ENCODE measurements around the gene ABCF2. TPM values are rescaled to one million over a fixed set of nuclear protein-coding genes. Genes with fewer than 3 reads are reported as not detected.

Gene ABCF2
- total RNA-seq, 1 donor from 2014 or later, result 35.8 TPM

GRCh38 chr7:151228024-151228866 lies 1.2 kb upstream of the ABCF2 start:
- no peak for DNase-seq (ENCODE audit: low spot score)
- peak overlapping the region; percentile 98 for H3K27ac Mint-ChIP-seq (ENCODE audit: unreplicated experiment)
- H3K4me1 Mint-ChIP-seq (ENCODE audit: low read depth), result peaks cover 47% of the 10 kb centered on the region
- H3K4me3 Mint-ChIP-seq (ENCODE audit: unreplicated experiment), result peak overlapping the region; percentile 100
- no peaks in the 10 kb centered on the region for H3K27me3 Mint-ChIP-seq (ENCODE audit: low read depth)
- peaks cover 17% of the 10 kb centered on the region for H3K36me3 Mint-ChIP-seq (ENCODE audit: low read depth)
- TF ChIP-seq CTCF (IDR thresholded peaks at IDR 0.05), result no peak
- H3K9me3 Mint-ChIP-seq (ENCODE audit: low read depth), result no peaks in the 10 kb centered on the region

GRCh38 chr7:151226560-151226874 lies 488 bp downstream of the ABCF2 start:
- Mint-ChIP-seq H3K27ac (ENCODE audit: unreplicated experiment) (peak overlapping the region; percentile 98), H3K36me3 (ENCODE audit: low read depth) (peaks cover 25% of the 10 kb centered on the region), H3K27me3 (ENCODE audit: low read depth) (no peaks in the 10 kb centered on the region), H3K4me3 (ENCODE audit: unreplicated experiment) (peak overlapping the region; percentile 100), H3K4me1 (ENCODE audit: low read depth) (peaks cover 36% of the 10 kb centered on the region), H3K9me3 (ENCODE audit: low read depth) (no peaks in the 10 kb centered on the region)
- no peak for TF ChIP-seq CTCF (IDR thresholded peaks at IDR 0.05)
- DNase-seq (ENCODE audit: low spot score), result no peak

- peak overlapping the region; percentile 100 for H3K4me3 Mint-ChIP-seq (ENCODE audit: unreplicated experiment)
- H3K4me1 Mint-ChIP-seq (ENCODE audit: low read depth), result peaks cover 35% of the 10 kb centered on the region
- no peaks in the 10 kb centered on the region for H3K27me3 Mint-ChIP-seq (ENCODE audit: low read depth)
- H3K9me3 Mint-ChIP-seq (ENCODE audit: low read depth), result no peaks in the 10 kb centered on the region
- TF ChIP-seq CTCF (IDR thresholded peaks at IDR 0.05), result no peak
- H3K27ac Mint-ChIP-seq (ENCODE audit: unreplicated experiment), result peak overlapping the region; percentile 98
- no peak for DNase-seq (ENCODE audit: low spot score)
- H3K36me3 Mint-ChIP-seq (ENCODE audit: low read depth), result peaks cover 25% of the 10 kb centered on the region
Observed at GRCh38 chr7:151225948-151226510, 976 bp downstream of the ABCF2 start.

- H3K4me1 Mint-ChIP-seq (ENCODE audit: low read depth), result peaks cover 35% of the 10 kb centered on the region
- no peaks in the 10 kb centered on the region for H3K27me3 Mint-ChIP-seq (ENCODE audit: low read depth)
- peaks cover 39% of the 10 kb centered on the region for H3K36me3 Mint-ChIP-seq (ENCODE audit: low read depth)
- H3K9me3 Mint-ChIP-seq (ENCODE audit: low read depth), result no peaks in the 10 kb centered on the region
- no peak overlapping the region for H3K27ac Mint-ChIP-seq (ENCODE audit: unreplicated experiment)
- no peak for DNase-seq (ENCODE audit: low spot score)
- no peak for TF ChIP-seq CTCF (IDR thresholded peaks at IDR 0.05)
- H3K4me3 Mint-ChIP-seq (ENCODE audit: unreplicated experiment), result no peak overlapping the region
Observed at GRCh38 chr7:151223728-151224127, 3.3 kb downstream of the ABCF2 start.

GRCh38 chr7:151218170-151218569 lies 8.8 kb downstream of the ABCF2 start:
- no peaks in the 10 kb centered on the region for H3K27me3 Mint-ChIP-seq (ENCODE audit: low read depth)
- H3K9me3 Mint-ChIP-seq (ENCODE audit: low read depth), result no peaks in the 10 kb centered on the region
- H3K4me3 Mint-ChIP-seq (ENCODE audit: unreplicated experiment), result no peak overlapping the region
- no peaks in the 10 kb centered on the region for H3K4me1 Mint-ChIP-seq (ENCODE audit: low read depth)
- no peak for TF ChIP-seq CTCF (IDR thresholded peaks at IDR 0.05)
- peaks cover 51% of the 10 kb centered on the region for H3K36me3 Mint-ChIP-seq (ENCODE audit: low read depth)
- H3K27ac Mint-ChIP-seq (ENCODE audit: unreplicated experiment), result no peak overlapping the region
- DNase-seq (ENCODE audit: low spot score), result no peak

Data from chondrocyte (in vitro differentiated cells).